Ishikawa (cell line): ENCODE data around the gene ARHGAP21.

ENCODE experiments used
- NFIC ChIP-seq: IDR thresholded peaks from 2 replicates; pipeline ENCODE4 v1.6.1; 2012
- YY1 ChIP-seq: IDR thresholded peaks from 2 replicates; pipeline ENCODE4 v1.6.1; 2012; ENCODE audit warnings: low read depth

- TF ChIP-seq YY1: no peak
- no peak for TF ChIP-seq NFIC
Measured at GRCh38 chr10:24651923-24652322, 71.8 kb downstream of the ARHGAP21 start.
